Measurements from ENCODE around the gene KIF14. TPM values are rescaled to one million over a fixed set of nuclear protein-coding genes. Genes with fewer than 3 reads are reported as not detected.
"Not testable (repeated sequence)": the region's sequence is repeated elsewhere in the genome, so short reads cannot be mapped to it uniquely, and the experiment has no call there.

KIF14 gene
- total and polyA plus RNA-seq, 2 donors (not counting 1 experiment from before 2014, with no cell fraction given): 2.2 to 4.0 TPM

DNA sequence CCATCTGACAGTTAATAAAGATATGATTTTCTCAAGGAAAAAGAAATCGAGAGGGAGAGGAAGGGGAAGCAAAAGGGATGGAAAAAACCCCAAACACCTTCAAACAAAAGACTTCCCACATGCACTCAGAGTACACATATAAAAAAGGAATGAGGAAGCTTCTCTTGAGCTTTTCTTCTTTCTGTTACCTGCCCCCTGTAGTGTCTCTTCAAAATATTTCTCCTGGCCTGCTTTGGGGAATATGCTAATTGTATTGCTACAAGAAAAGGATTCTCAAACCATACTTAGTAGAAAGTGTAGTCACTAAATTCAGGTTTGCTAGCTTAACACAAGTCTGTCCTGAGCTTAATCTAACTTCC, 58.7 kb downstream of the KIF14 start:
- peaks cover 1% of the 10 kb centered on the region for H3K36me3 ChIP-seq (ENCODE audit: control insufficient read depth, insufficient read depth, low read length)
- no peaks in the 10 kb centered on the region for H4K20me1 ChIP-seq (ENCODE audit: control insufficient read depth, extremely low read depth, insufficient read depth, low read length)
- no peaks in the 10 kb centered on the region for H3K79me2 ChIP-seq (ENCODE audit: control insufficient read depth, insufficient read depth, low read length)
- no peaks in the 10 kb centered on the region for H3K27me3 ChIP-seq (ENCODE audit: control insufficient read depth, insufficient read depth, low read length)
- H3K4me1 ChIP-seq (ENCODE audit: control insufficient read depth, extremely low read depth, insufficient read depth, low read length): no peaks in the 10 kb centered on the region
- DNase-seq (ENCODE audit: low read depth in 2 of 2): no peak
- no peak overlapping the region for H3K4me3 ChIP-seq (replicated peaks in 1 of 4; ENCODE audit: control extremely low read depth in 1 of 4, insufficient read depth in 1 of 4, low read depth in 3 of 4, low read length in 4 of 4)
- no peak overlapping the region for H2AFZ ChIP-seq (ENCODE audit: low read length)
- TF ChIP-seq EZH2 (IDR thresholded peaks at IDR 0.05; ENCODE audit: low read length, missing control alignments): no peak
- TF ChIP-seq, protein P1, sequence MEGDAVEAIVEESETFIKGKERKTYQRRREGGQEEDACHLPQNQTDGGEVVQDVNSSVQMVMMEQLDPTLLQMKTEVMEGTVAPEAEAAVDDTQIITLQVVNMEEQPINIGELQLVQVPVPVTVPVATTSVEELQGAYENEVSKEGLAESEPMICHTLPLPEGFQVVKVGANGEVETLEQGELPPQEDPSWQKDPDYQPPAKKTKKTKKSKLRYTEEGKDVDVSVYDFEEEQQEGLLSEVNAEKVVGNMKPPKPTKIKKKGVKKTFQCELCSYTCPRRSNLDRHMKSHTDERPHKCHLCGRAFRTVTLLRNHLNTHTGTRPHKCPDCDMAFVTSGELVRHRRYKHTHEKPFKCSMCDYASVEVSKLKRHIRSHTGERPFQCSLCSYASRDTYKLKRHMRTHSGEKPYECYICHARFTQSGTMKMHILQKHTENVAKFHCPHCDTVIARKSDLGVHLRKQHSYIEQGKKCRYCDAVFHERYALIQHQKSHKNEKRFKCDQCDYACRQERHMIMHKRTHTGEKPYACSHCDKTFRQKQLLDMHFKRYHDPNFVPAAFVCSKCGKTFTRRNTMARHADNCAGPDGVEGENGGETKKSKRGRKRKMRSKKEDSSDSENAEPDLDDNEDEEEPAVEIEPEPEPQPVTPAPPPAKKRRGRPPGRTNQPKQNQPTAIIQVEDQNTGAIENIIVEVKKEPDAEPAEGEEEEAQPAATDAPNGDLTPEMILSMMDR (conservative IDR thresholded peaks at IDR 0.05 in 1 of 2, IDR thresholded peaks at IDR 0.05 in 1 of 2; ENCODE audit: low read depth in 1 of 2, low read length in 2 of 2): no peak
- no peak overlapping the region for H3K27ac ChIP-seq (ENCODE audit: insufficient read depth, low read length)
- H3K9ac ChIP-seq (ENCODE audit: insufficient read depth, low read length): no peak overlapping the region
- H3K4me2 ChIP-seq (ENCODE audit: extremely low read depth, insufficient read depth, low read length): no peak overlapping the region
- no peaks in the 10 kb centered on the region for H3K9me3 ChIP-seq (ENCODE audit: control insufficient read depth, insufficient read depth, low read depth, low read length)

DNA sequence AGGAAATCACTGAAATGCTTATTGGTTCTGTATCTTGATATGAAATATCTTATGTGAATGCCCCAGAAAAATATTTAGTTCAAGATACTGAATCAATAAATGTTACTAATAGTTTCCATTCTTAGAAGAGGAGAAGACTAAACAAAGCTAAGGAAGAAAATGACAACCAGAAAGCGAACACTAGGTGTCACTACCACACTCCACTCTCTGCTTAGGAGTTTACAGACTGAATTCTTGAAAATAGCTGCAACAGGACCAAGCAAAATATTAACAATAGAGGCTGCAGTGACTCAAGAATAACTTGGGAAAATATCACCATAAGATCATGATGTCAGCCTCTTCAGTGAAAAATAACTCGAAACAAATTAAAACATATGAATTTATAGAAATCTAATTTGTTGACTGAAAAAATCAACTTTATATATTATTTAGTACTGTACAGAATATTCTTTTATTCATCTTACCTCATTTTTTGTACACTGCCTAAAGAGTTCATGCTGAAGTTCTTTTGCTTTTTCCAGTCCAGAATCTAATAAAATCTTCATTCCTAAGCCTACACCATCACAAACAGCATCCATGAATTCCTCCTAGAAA, 61.6 kb downstream of the KIF14 start:
- TF ChIP-seq, protein P1 (conservative IDR thresholded peaks at IDR 0.05 in 1 of 2, IDR thresholded peaks at IDR 0.05 in 1 of 2; ENCODE audit: low read depth in 1 of 2, low read length in 2 of 2): peak; percentile 62 to 78
- TF ChIP-seq EZH2 (IDR thresholded peaks at IDR 0.05; ENCODE audit: low read length, missing control alignments): no peak
- Histone ChIP-seq H2AFZ (ENCODE audit: low read length) (no peak overlapping the region), H3K9me3 (ENCODE audit: control insufficient read depth, insufficient read depth, low read depth, low read length) (no peaks in the 10 kb centered on the region), H3K27ac (ENCODE audit: insufficient read depth, low read length) (no peak overlapping the region), H3K79me2 (ENCODE audit: control insufficient read depth, insufficient read depth, low read length) (no peaks in the 10 kb centered on the region), H3K4me1 (ENCODE audit: control insufficient read depth, extremely low read depth, insufficient read depth, low read length) (no peaks in the 10 kb centered on the region), H3K36me3 (ENCODE audit: control insufficient read depth, insufficient read depth, low read length) (peaks cover 1% of the 10 kb centered on the region), H3K9ac (ENCODE audit: insufficient read depth, low read length) (no peak overlapping the region), H3K27me3 (ENCODE audit: control insufficient read depth, insufficient read depth, low read length) (no peaks in the 10 kb centered on the region), H4K20me1 (ENCODE audit: control insufficient read depth, extremely low read depth, insufficient read depth, low read length) (no peaks in the 10 kb centered on the region), H3K4me3 (replicated peaks in 1 of 4; ENCODE audit: control extremely low read depth in 1 of 4, insufficient read depth in 1 of 4, low read depth in 3 of 4, low read length in 4 of 4) (no peak overlapping the region), H3K4me2 (ENCODE audit: extremely low read depth, insufficient read depth, low read length) (no peak overlapping the region)
- peak; percentile 48 to 75 for DNase-seq (ENCODE audit: low read depth in 2 of 2)

DNA sequence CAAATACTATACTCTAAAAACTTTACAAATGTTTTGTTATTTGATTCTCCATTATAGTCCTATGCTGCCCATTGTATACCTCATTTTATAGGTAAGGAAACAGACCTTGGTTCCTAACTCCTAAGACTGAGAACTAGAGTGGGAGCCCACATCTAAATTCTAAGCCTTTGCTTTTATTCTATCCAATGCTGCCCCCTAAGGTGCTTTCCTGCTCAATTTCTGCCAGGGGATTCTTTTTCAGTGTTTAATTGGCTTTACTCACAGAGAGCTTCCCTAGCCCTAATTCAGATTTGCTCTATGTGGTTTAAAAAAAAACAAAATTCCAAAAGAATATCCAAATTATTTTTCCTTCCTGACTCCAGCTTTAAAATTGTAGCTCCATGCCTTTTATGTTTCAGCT, 64.5 kb downstream of the KIF14 start:
- H3K79me2 ChIP-seq (ENCODE audit: control insufficient read depth, insufficient read depth, low read length): no peaks in the 10 kb centered on the region
- H4K20me1 ChIP-seq (ENCODE audit: control insufficient read depth, extremely low read depth, insufficient read depth, low read length): no peaks in the 10 kb centered on the region
- no peak overlapping the region for H3K9ac ChIP-seq (ENCODE audit: insufficient read depth, low read length)
- no peaks in the 10 kb centered on the region for H3K4me1 ChIP-seq (ENCODE audit: control insufficient read depth, extremely low read depth, insufficient read depth, low read length)
- no peak overlapping the region for H3K4me3 ChIP-seq (replicated peaks in 1 of 4; ENCODE audit: control extremely low read depth in 1 of 4, insufficient read depth in 1 of 4, low read depth in 3 of 4, low read length in 4 of 4)
- TF ChIP-seq, protein P1 (conservative IDR thresholded peaks at IDR 0.05 in 1 of 2, IDR thresholded peaks at IDR 0.05 in 1 of 2; ENCODE audit: low read depth in 1 of 2, low read length in 2 of 2): peak; percentile 24 to 41
- TF ChIP-seq EZH2 (IDR thresholded peaks at IDR 0.05; ENCODE audit: low read length, missing control alignments): no peak
- DNase-seq (ENCODE audit: low read depth in 2 of 2): peak in 1 of 2 donors; percentile 31
- H3K4me2 ChIP-seq (ENCODE audit: extremely low read depth, insufficient read depth, low read length): no peak overlapping the region
- H3K27me3 ChIP-seq (ENCODE audit: control insufficient read depth, insufficient read depth, low read length): no peaks in the 10 kb centered on the region
- H2AFZ ChIP-seq (ENCODE audit: low read length): no peak overlapping the region
- no peak overlapping the region for H3K27ac ChIP-seq (ENCODE audit: insufficient read depth, low read length)
- peaks cover 1% of the 10 kb centered on the region for H3K36me3 ChIP-seq (ENCODE audit: control insufficient read depth, insufficient read depth, low read length)
- no peaks in the 10 kb centered on the region for H3K9me3 ChIP-seq (ENCODE audit: control insufficient read depth, insufficient read depth, low read depth, low read length)

DNA sequence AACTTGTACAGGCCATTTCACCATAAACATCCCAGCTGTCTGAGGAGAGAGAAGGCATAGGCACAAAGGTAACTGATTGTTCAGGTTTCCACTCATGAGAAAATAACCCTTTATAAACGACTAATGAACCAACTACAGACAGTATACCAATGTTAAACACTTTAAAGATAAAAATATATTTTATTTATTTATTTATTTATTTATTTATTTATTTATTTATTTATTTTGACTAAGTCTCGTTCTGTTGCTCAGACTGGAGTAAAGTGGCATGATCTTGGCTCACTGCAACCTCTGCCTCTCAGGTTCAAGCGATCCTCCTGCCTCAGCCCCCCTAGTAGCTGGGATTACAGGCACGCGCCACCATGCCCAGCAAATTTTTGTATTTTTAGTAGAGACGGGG, 67.8 kb downstream of the KIF14 start:
- not testable (repeated sequence) for H3K9ac ChIP-seq (ENCODE audit: insufficient read depth, low read length); H3K9me3 ChIP-seq (ENCODE audit: control insufficient read depth, insufficient read depth, low read depth, low read length); H3K36me3 ChIP-seq (ENCODE audit: control insufficient read depth, insufficient read depth, low read length); H3K27ac ChIP-seq (ENCODE audit: insufficient read depth, low read length); H3K79me2 ChIP-seq (ENCODE audit: control insufficient read depth, insufficient read depth, low read length); H4K20me1 ChIP-seq (ENCODE audit: control insufficient read depth, extremely low read depth, insufficient read depth, low read length); H3K27me3 ChIP-seq (ENCODE audit: control insufficient read depth, insufficient read depth, low read length); H3K4me1 ChIP-seq (ENCODE audit: control insufficient read depth, extremely low read depth, insufficient read depth, low read length); H3K4me2 ChIP-seq (ENCODE audit: extremely low read depth, insufficient read depth, low read length); DNase-seq (ENCODE audit: low read depth in 2 of 2); H2AFZ ChIP-seq (ENCODE audit: low read length); H3K4me3 ChIP-seq (replicated peaks in 1 of 4; ENCODE audit: control extremely low read depth in 1 of 4, insufficient read depth in 1 of 4, low read depth in 3 of 4, low read length in 4 of 4)
